HuH-7 (cell line): Measurements from ENCODE around the gene STPG1.

Experiments used
- DNase-seq: peaks from one replicate; pipeline ENCODE4 v3.0.0; 2011; ENCODE audit warnings: low spot score

Gene STPG1

DNA sequence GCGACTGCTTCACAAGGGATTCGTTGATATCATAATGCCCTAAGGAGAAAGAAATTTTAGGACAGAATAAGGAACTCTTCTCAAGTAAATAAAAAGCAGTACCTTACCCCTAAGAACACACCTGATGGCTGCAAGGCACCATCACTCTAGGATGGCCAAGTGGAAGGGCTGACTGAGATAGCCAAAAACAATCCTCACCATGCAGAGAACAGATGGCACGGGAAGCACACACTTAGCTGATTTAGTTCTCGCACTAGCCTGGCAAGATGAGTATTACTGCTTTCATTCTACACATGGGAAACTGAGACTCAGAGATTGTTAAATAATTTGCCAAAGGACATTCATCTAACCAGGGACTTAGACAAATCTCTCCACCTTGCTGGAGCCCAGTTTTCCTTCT is 43.8 kb downstream of the STPG1 start:
- DNase-seq = no peak

DNA sequence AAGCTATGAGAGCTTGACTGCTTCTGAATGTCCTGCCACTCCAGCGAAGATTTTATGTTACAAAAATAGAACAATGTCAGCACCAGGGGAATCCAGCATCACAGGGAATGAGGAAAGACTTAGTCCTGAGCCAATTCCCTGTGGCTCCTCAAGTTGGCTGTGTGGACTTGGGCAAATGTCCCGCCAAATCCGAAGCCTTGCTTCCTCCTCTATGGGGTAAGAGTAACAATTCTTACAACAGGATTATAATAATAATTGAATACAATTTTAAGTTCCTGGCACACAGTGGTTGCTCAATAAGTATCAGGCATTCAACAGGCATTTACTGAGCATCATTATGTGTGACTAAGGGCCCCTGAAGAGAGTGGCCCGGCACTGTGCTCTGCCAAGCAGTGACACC is 44.4 kb downstream of the STPG1 start:
- no peak for DNase-seq

DNA sequence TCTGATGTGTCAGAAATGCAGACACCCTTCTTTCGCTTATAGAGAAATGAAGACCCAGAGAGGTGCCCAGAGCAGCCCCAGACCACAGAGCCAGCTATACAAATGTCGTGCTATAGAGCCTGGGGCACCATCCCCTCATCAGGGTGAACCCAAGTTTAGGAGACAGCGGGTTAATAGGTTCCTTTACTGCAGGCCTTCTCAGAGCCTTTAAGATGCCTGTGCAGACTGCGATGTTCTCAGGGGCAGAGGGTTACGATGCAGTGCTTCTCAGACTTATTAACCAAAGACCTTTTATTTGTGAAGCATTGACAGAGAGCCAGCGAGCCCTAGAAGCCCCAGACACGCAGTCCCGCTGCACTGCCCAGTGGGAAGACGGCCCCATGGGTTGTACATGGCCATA is 46.9 kb downstream of the STPG1 start:
- no peak for DNase-seq

DNA sequence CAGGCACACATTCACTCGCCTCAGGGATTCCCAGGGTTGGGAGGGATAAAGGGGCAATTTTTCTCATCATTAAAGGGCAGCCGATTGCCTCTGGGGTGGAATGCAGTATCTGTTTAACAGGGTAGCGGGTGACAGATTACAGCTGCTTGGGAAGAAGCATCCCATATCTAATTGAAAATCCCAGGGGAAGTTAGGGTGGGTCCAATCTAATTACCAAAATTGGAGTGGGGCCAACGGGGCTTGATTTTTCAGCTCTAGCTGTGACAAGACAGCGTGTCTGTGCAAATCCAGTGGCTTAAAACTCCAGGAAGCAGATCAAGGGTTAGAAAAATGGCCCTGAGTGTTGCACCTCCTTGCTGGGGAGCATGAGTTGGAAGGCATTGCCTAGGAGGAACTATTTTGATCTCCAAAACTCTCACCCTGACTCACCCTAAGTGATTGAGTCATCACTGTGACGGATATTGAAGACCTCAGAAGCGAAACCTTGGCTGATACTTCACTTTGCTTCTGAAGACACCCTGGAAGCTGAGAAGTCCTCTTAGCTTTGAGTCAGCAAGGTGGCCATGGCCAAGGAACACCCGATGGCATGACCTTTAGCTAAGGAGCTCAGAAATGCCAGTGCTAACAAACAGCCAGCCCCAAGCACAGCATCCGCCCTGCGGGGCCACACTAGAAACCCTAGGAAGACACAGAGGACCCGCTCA is 48.5 kb downstream of the STPG1 start:
- no peak for DNase-seq

DNA sequence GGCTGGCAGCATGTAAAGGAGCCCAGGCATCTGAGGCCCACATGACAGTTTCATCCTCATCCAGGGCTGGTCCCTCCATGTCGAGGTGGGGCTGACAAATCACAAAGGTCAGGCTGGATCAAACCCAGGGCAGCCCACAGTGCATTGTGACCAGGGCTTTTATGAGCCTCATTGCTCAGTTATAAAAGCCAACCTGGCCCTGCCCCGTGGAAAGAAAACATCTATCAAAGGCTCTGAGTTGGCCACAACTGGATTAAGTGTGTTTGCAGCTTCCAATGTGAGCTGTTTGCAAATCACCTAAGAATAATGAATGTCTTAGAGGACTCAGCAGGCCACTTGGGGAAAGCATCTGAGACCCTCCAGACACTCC is 49.0 kb downstream of the STPG1 start:
- DNase-seq = no peak

DNA sequence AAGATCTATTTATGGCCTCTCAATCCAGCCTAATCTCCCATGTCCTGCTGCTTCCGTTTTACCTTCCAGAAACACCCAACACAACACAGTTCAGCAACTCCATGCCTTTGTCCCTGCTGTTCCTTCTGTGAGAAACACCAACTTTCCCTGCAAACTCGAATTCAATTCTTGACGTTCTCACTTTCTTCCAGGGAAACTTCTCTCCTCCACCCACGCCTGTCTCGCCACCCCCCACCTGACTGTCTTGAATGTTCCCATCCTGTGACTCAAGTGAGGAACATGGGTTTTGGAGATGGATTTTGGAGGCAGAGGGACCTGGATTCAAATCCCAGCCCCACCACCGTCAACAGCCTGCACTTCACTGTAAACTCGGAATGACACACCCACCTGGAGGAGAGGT is 49.6 kb downstream of the STPG1 start:
- no peak for DNase-seq

DNA sequence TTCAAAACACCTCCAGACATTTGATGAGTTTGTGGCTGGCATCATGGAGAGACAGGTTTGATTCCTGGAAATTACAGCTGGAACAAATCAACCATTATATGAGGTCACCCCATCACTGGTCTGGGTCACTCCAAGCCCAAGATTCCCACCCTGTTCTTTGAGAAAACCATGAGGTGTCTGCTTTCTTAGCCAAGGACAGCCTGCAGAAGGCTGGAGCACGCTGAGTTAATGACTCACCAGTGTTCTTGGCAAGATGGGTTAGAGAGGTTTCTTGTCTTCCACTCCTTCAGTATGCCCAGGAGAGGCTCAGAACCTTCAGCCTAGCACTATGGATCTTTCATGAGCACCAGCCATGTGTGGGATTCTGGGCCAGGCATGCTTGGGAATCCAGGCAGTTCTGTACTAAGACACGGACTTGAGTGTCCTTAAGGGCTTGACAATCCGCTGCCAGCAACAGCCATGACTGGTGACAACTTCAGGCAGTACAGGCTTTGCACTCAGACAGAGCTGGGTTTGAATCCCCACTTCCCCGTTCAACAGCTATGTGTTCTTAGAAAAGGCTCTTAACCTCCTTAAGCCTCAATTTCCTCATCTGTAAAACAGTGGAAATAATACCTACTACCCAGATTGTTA is 50.5 kb downstream of the STPG1 start:
- no peak for DNase-seq

DNA sequence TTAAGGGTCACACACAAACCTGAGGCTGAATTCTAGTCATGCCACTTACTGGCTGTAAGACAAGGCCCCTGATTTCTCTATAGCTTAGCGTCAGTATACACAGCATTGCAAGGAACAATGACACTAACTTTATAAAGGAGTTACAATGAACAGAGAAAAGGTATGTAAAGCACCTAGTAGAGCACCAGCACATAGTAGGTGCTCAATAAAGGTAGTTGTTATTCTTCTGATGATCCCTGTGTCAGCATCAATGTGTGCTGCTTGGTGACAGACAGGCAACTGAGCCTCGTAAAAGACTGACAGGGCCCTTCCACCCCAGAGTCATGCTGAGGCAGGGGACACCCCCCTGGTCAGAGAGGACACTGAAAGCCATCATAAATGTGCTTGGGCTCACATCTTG is 51.2 kb downstream of the STPG1 start:
- DNase-seq = no peak

DNA sequence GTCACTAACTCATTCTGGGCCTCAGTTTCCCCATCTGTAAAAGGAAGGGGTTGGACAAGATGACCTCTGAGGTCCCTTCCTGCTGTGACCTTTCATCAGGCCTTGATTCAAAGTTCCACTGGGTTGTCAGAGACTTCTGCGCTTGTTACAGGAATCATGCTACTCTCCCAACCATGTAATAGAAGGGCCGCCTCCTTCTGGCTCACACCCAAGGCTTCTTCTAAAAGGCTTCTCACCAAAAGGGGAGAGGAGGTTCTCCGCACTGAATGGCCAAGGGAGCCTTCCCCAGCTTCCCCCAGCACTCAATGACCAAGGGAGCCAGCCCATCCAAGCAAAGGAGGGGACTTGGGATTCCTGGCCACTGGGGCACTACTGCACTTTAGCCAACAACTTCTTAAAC is 51.8 kb downstream of the STPG1 start:
- DNase-seq = no peak

DNA sequence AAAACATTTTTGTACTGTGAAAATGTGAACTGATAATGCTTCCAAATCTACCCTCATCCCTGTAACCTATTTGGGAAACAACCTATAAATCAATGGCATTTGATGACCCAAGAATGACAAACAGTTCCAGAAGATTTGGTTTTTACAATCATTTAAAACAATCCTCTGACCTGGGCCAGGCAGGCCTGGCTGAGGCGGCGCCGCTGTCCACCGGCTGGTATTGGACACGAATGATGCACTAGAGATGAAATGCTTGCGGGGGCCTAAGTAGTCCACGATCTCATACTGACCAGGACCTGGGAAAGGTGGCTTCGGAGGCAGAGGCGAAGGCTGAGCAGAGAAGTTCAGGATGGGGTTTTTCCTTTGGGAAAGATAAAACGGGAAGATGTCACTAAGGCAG is 52.9 kb downstream of the STPG1 start:
- no peak for DNase-seq

DNA sequence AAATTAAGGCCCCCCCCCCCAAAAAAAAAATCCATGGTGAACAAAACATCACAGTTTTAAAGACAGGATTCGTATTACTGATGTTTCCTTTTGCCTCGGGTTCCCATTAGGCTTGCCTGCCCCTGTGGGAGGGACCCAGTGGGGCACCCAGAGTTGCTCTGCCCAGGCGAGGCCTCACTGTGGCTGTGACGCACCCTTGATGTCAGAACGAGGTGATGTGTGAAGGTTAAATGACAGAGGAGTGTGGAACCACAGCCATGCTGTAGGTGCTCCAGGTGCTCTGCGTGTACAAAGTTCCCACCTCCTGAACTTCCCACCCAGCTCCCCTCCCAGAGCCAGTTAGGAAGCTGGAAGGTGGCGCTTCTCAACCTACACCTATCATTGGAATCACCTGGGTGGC is 56.5 kb downstream of the STPG1 start:
- no peak for DNase-seq

DNA sequence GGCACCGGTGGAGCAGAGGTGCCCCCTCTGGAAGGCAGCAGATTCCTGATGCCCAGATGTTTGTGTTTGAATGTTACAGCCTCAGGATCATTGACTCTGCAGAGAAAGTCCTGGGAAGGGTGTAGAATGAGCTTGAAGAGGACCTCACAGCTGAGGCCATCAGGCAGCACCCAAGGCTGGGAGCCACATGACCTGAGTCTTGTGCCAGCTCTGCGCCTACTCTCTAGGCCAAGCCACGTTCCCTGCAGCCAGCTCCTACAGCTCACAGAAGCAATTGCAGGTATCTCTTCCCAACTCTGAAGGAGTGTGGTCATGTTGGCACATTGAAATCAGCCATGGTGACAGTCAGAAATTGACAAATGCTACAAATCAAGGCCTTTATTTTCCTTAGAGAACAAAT is 58.1 kb downstream of the STPG1 start:
- DNase-seq = no peak

DNA sequence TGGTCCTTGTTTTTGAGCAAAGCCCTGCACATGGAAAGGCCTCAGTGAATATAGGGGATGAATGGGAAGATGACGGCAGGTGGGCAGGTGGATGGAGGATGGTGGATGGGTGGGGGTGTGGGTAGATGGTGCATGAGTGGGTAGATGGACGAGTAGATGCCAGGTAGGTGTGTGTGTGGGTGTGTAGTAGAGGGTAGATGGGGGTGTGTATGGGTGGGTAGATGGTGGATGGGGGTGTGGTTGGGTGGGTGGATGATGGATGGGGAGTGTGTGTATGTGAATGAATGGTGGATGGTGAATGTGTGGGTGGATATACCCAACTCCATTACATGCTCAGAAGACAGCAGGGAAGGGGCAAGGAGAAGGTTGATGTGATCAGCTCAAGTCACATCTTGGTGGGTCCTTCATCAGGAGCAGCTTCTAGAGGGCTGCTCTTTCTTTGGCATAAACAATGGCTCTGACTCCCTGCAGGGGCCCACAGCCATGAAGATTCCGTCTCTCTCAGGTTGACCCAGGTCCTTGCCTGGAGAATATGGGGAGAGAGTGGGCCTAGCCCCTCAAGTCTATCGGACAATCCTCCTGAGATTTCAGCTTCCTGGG is 60.2 kb downstream of the STPG1 start:
- DNase-seq = no peak

DNA sequence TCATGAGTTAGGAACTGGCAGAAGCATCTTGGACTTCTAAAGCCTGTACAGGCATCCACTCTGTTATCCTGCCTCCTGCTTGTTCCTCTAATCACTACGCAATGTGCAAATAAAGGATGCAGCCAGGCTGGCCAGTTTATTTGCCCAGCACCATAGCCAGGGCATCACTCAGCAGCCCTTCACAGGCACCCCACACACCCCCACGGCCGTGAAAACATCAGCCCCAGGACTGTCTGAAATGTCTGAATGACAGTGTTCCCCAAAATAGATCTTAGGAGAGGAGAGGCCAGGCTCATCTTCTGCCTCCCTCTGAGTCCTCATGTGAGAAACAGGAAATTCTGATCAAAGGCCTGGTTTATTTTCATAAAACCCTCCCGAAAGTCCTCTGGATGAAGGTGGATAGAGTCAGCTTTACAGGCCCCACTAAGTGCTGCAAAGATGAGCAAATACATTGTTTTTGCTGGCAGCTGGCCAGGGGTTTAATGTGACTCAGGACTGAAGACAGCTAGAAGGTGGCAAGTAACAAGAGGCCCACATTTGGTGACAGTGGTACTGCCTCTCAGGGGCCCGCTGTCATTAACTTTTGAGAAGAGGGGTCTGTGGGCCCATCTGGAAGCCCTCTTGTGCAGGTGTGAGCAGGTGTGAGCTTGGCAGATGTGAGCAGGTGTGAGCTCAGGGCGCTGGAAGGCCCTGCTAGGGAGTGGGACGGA is 61.5 kb downstream of the STPG1 start:
- no peak for DNase-seq

DNA sequence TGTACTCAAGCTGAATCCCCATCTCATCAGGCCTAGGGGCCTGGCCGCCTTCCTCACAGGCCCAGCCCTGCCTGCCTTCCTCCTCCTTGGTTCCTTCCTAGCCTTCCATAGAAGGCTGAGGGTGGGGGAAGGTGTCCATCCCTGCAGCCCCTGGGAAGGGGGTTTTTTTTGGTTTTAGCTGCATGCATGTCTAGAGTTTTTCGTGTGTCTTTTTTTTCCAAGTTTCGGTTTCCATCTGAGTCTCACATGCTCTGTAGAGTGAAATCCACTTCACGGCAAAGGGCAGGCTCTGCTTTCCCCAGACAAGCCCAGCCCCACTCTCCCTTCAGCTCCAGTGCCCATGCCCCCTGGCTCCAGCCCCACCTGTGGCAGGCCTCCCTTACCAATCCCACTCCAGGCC is 62.3 kb downstream of the STPG1 start:
- no peak for DNase-seq

DNA sequence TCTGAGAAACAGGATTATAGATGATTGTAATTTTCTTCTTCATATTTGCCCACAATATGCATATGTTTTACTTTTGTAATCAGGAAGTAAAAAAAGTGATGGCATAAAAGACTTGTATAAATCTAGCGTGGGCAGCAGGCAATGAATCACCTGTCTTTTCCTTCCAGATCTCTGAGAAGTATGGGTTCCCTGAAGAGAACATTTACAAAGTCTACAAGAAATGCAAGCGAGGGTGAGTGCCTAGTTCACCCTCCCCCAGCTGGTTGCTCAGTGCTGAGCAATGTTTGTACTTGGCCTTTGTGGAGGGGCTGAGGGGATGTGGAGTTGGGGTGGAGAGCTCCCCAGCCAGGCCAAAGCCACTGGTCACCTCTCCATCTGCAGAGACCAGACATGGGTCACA is 63.7 kb downstream of the STPG1 start:
- no peak for DNase-seq

DNA sequence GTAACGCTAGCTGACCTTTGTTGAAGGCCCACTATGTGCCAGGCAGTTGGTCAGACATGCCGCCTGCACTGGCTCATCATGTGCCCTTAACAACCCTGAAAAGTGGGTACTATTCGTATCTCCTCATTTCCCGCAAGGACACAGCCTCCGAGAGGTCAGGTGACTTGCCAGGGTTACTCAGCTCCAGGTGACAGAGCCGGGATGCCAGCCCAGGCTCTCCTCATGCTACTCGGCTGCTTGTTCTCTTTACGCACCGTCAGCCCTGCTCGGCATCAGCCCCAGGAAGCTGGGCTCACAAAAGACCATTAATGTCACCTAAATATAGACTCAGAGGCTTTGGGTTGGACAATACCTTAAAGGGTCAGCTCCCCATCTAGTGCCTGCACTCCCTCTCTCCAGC is 65.4 kb downstream of the STPG1 start:
- DNase-seq = no peak

DNA sequence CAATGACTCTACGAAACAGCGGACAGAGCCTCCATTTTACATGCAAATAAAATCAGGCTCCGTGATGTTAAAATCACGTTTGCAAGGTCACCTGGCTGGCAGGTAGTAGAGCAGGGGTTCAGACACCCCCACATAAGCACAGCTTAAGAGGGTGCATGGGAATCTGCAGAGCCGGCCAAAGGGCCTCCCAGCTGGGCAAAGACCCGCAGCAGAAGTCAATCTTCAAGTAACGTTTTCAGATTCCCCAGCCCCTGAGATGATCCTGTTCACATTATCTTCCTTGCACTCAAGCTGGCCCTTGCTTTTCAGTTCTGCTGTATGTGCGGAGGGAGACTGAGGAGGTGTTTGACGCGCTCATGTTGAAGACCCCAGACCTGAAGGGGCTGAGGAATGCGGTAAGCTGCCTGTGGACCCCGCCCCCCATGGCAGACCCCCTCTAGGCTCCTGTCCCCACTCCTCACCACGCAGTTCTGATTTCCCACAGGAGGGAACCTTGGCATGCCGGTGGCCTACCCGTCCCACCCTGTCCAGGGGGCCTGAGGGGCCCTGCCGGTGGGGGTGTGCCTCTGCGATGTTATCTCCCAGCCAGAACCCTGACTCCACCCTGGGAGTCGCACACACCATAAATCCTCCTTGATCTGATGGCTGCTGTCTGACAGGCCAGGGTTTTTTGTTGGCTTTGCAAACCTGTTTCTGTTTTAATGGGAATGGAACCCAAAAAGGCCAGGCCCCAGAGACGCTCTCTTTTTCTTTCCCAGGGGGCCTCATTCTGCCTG is 66.2 kb downstream of the STPG1 start:
- no peak for DNase-seq

DNA sequence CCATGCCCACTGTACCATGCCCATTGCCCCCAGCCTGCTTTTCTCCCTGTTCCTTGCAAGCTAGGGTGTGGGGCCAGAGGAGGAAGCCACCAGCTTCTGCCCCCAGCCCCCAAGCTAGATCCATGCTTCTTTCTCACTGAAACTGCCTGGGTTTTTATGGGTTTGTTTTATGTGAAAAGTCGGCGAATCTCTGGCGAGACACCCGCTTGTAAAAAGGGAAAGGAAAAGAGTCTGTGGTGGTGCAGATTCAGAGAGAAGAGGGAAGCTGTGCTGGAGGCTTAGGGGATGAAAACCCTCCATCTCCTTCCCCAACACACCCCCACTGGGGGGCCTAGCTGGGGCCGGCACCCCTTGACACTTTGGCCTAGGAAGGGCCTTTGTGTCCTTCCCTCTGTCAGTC is 68.2 kb downstream of the STPG1 start:
- no peak for DNase-seq

DNA sequence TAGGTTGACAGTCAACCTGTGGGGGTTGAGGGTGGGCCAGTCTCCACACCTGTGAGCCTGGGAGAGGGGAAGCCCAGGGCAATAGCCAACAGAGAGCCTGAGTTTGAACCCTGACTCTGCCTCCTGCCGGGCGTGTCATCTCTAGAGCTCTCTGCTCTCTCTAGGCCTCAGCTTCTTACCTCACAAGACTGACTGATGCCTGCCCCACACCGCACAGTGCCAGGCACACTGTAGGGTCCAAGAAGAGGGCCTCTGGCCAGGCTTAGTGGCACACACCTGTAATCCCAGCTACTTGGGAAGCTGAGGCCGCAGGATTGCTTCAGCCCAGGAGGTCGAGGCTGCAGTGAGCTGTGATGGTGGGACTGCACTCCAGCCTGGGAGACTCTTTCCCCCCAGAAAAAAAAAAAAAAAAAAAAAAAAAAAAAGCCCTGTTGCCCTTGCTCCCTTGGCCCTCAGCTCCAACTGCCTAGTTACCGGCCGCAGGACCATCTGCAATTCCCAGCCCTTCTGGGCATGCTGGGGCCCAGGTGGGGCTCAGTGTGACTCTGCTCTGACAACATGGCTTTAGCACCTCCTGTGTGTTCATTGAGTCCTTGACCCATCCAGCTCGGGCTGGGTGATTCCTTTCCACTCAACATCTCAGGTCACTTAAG is 69.4 kb downstream of the STPG1 start:
- no peak for DNase-seq

DNA sequence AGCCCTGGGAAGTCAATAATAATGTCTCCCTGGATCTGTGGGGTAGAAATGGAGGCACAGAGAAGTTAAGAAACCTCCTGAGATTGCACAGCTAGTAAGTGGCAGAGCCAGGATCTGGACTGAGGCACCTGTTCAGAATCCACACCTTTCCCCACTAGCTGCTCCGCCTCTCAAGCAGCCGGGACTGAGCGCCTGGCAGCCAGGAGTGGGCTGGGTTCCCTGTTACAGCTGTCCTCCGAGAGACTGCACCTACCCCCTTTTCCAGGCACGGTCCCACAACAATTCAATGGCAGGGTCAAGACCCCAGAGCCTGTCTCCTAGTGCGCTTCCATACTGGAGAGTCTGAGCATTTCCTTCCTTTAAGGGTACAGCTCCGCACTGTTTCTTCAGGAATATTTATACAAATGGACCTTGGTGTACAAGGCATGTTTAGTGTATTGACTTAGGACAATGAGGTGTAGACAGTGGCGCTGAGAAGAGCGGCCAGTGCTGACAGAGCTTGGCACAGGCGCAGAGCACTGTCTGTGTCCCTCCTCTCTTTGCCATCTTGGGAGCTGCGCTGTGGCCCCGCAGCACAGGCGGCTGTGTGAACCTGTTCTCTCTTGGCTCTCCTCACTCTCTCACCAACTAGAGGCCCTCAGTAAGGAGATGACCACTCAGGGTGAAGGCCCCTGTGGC is 70.0 kb downstream of the STPG1 start:
- no peak for DNase-seq
